Measurements from ENCODE around the gene MANEA.
A peak's percentile ranks its signal among the peaks of the same experiment; 100 is the strongest.

The MANEA gene

GRCh38 chr6:95589067-95589466 lies 11.7 kb downstream of the MANEA start:
- DNase-seq: no peak

GRCh38 chr6:95589826-95590570 lies 12.7 kb downstream of the MANEA start:
- DNase-seq: no peak

- DNase-seq: no peak
Measured at GRCh38 chr6:95593025-95593424, 15.7 kb downstream of the MANEA start.

GRCh38 chr6:95596021-95596420 lies 18.7 kb downstream of the MANEA start:
- no peak for DNase-seq

- no peak for DNase-seq
Measured at GRCh38 chr6:95599706-95600105, 22.4 kb downstream of the MANEA start.

GRCh38 chr6:95601133-95601532 lies 23.8 kb downstream of the MANEA start:
- no peak for DNase-seq

GRCh38 chr6:95614094-95614493 lies 36.8 kb downstream of the MANEA start:
- DNase-seq: peak; percentile 7

GRCh38 chr6:95629551-95629950 lies 52.2 kb downstream of the MANEA start:
- DNase-seq: no peak

- no peak for DNase-seq
Measured at GRCh38 chr6:95636552-95637431, 59.5 kb downstream of the MANEA start.

- no peak for DNase-seq
Measured at GRCh38 chr6:95648636-95649035, 71.3 kb downstream of the MANEA start.

- no peak for DNase-seq
Measured at GRCh38 chr6:95649451-95649850, 72.1 kb downstream of the MANEA start.

- no peak for DNase-seq
Measured at GRCh38 chr6:95654176-95654575, 76.8 kb downstream of the MANEA start.

GRCh38 chr6:95658886-95659285 lies 81.6 kb downstream of the MANEA start:
- no peak for DNase-seq
